ENCODE data around the gene NEDD4L. TPM values are rescaled to one million over a fixed set of nuclear protein-coding genes. Genes with fewer than 3 reads are reported as not detected.

NEDD4L gene
- total and polyA plus RNA-seq, 8 donors = 45.0 to 113 (median 66.4) TPM

GRCh38 chr18:58105206-58105887 is 61.3 kb downstream of the NEDD4L start:
- intact Hi-C loops (cut with DNase I) = no loop called here
- Histone ChIP-seq H3K27me3 (no peaks in the 10 kb centered on the region), H3K36me3 (no peaks in the 10 kb centered on the region), H3K4me3 (no peak overlapping the region), H3K9me3 (no peaks in the 10 kb centered on the region), H3K4me1 (peaks cover 19 to 31% (median 30%) of the 10 kb centered on the region in 3 donors), H3K27ac (no peak overlapping the region)
- 74 to 78% methylated on average over 10 of the region's 10 CpGs for WGBS, 2 donors
- no peak for TF ChIP-seq CTCF (IDR thresholded peaks at IDR 0.05)
- ATAC-seq = no peak
- DNase-seq = no peak
- FAIRE-seq = no peak

DNA sequence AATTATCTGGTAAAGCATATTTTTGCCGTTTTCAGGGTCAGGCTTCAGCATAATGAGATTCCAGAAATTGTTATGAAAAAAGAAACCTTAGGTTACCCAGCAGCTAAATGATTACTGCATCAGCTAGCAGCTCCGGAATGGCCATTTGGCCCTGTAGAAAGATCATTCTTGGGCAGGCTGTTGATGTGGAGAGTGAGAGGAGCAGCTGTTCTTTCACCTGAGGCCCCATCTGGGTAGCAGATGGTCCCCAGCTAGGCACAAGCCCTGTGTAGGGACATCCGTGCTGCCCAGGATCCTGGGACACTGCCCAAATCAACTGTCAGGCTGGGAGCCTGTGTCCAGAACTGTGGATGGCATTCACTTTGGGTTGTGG is 61.8 kb downstream of the NEDD4L start:
- Histone ChIP-seq H3K4me3 (no peak overlapping the region), H3K9me3 (no peaks in the 10 kb centered on the region), H3K4me1 (peaks cover 19 to 31% (median 27%) of the 10 kb centered on the region in 3 donors), H3K36me3 (no peaks in the 10 kb centered on the region), H3K27ac (no peak overlapping the region), H3K27me3 (no peaks in the 10 kb centered on the region)
- FAIRE-seq = no peak
- whole genome bisulfite sequencing, 2 donors = 17 to 22% methylated on average over 3 of the region's 3 CpGs
- TF ChIP-seq CTCF (IDR thresholded peaks at IDR 0.05) = no peak
- intact Hi-C loops (cut with DNase I) = no loop called here
- no peak for DNase-seq
- ATAC-seq = peak; percentile 21 to 46 (median 22)

DNA sequence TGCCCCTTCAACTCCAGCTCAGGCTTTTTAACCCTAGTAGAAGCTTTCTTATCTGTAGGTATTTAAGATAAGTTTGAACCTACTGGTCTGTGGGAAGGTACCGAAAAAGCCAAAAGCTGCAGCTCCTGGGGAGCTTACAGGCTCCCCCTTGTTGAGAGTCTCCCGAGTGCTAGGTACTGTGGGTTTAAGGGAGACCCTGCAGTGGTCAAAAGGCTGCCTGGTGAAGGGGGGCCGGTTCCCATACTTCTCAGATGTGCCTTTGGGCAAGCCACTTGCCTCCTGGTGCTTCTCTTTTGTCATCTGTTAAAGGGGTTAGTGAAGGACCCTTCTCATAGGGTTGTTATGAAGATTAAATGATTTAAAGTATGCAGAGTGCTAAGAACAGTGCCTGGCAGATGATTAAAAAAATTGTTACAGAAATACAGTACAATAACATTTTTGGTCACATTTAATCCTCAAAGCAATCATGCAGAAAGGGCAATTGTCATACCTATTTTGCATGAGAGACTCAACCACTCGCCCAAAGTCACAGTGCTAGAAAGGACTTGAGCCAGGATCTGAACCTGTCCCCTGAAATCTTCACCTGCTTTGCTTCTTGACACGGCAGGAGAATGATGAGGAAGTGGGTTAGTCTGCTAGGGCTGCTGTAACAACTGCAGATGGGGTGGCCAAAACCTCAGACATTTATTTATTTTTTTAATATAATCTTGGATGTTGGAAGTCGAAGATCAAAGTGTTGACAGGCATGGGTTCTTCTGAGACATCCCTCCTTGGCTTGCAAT is 62.5 kb downstream of the NEDD4L start:
- no peak for TF ChIP-seq CTCF (IDR thresholded peaks at IDR 0.05)
- Histone ChIP-seq H3K36me3 (no peaks in the 10 kb centered on the region), H3K27ac (no peak overlapping the region), H3K27me3 (no peaks in the 10 kb centered on the region), H3K9me3 (no peaks in the 10 kb centered on the region), H3K4me3 (no peak overlapping the region), H3K4me1 (peaks cover 19 to 31% (median 27%) of the 10 kb centered on the region in 3 donors)
- WGBS, 2 donors = 76 to 77% methylated on average over 6 of the region's 6 CpGs
- intact Hi-C loops (cut with DNase I) = no loop called here
- DNase-seq = no peak
- FAIRE-seq = no peak
- no peak for ATAC-seq

GRCh38 chr18:58109256-58109655 is 65.2 kb downstream of the NEDD4L start:
- no peaks in the 10 kb centered on the region for H3K27me3 ChIP-seq
- DNase-seq = no peak
- H3K36me3 ChIP-seq = no peaks in the 10 kb centered on the region
- TF ChIP-seq CTCF (IDR thresholded peaks at IDR 0.05) = no peak
- ATAC-seq = no peak
- H3K9me3 ChIP-seq = no peaks in the 10 kb centered on the region
- 86 to 96% methylated on average over 2 of the region's 2 CpGs for WGBS, 2 donors
- no peak for FAIRE-seq
- peaks cover 11 to 12% (median 11%) of the 10 kb centered on the region in 3 donors for H3K4me1 ChIP-seq
- no peak overlapping the region for H3K27ac ChIP-seq
- no peak overlapping the region for H3K4me3 ChIP-seq
- intact Hi-C loops (cut with DNase I) = no loop called here

DNA sequence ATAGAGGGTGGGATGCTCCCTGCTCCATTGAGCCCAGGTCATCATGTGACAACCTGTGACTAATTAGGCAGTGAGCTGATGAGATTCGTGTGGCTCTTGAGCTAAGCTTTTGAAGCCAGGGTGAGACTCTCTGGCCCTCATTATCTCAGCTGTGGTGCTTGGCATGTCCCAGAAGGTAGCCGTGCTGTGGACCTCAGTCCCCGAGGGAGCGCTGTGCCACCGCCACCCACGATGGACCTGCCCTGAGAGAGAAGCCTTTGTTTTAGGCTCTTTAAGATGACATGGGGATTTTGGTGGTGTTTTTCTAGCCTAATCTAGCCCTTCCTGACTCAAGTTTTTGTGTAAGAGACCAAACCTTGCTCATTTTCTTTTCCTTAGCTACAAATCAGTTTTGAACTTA is 66.4 kb downstream of the NEDD4L start:
- no peaks in the 10 kb centered on the region for H3K27me3 ChIP-seq
- TF ChIP-seq CTCF (IDR thresholded peaks at IDR 0.05) = no peak
- no peaks in the 10 kb centered on the region for H3K9me3 ChIP-seq
- intact Hi-C loops (cut with DNase I) = loop anchor here in 1 of 3 donors (10.0 kb wide), 1 partner anchor 56 kb away; no protein-coding TSS in a partner anchor
- DNase-seq = no peak
- H3K27ac ChIP-seq = no peak overlapping the region
- FAIRE-seq = no peak
- H3K4me3 ChIP-seq = no peak overlapping the region
- no peaks in the 10 kb centered on the region for H3K36me3 ChIP-seq
- H3K4me1 ChIP-seq = peaks cover 7 to 11% (median 8%) of the 10 kb centered on the region in 3 donors
- no peak for ATAC-seq
- 69% methylated on average over 6 of the region's 6 CpGs for WGBS, 2 donors

All from pancreas (tissue), 10 donors.